H9 (cell line): Measurements from ENCODE around the gene AIMP2. TPM values are rescaled to one million over a fixed set of nuclear protein-coding genes. Genes with fewer than 3 reads are reported as not detected.

ENCODE experiments used
- DNase-seq: peaks from one replicate; pipeline ENCODE4 v3.0.0-alpha.2; 2017
- H2AFZ ChIP-seq: one replicate; pipeline ENCODE4 v1.6.1; 2013; ENCODE audit warnings: mild to moderate bottlenecking, low read length, control low read depth, moderate library complexity
- H2AK5ac ChIP-seq: 2 replicates; pipeline ENCODE4 v1.6.1; 2013; ENCODE audit warnings: low read length, control low read depth, mixed read lengths; ENCODE audit not compliant: insufficient read length
- H2BK120ac ChIP-seq: one replicate; pipeline ENCODE4 v1.6.1; 2013; ENCODE audit warnings: low read depth, mild to moderate bottlenecking, low read length, control low read depth, inconsistent platforms; ENCODE audit not compliant: poor library complexity, severe bottlenecking
- H2BK12ac ChIP-seq: 2 replicates; pipeline ENCODE4 v1.6.1; 2013; ENCODE audit warnings: low read length, control low read depth, mixed read lengths, low read depth; ENCODE audit not compliant: insufficient read length
- H2BK15ac ChIP-seq: 2 replicates; pipeline ENCODE4 v1.6.1; 2013; ENCODE audit warnings: low read depth, low read length, control low read depth
- H2BK20ac ChIP-seq: one replicate; pipeline ENCODE4 v1.6.1; 2013; ENCODE audit warnings: low read depth, mild to moderate bottlenecking, low read length, control low read depth, inconsistent platforms; ENCODE audit not compliant: poor library complexity, severe bottlenecking
- H2BK5ac ChIP-seq: 2 replicates; pipeline ENCODE4 v1.6.1; 2013; ENCODE audit warnings: low read length, control low read depth, mixed read lengths; ENCODE audit not compliant: insufficient read length
- H3K14ac ChIP-seq: 2 replicates; pipeline ENCODE4 v1.6.1; 2013; ENCODE audit warnings: low read length, control low read depth; ENCODE audit not compliant: insufficient read depth
- H3K18ac ChIP-seq: 2 replicates; pipeline ENCODE4 v1.6.1; 2013; ENCODE audit warnings: low read depth, mild to moderate bottlenecking, mixed read lengths, low read length, control low read depth; ENCODE audit not compliant: insufficient read length
- H3K23ac ChIP-seq: 2 replicates; pipeline ENCODE4 v1.6.1; 2013; ENCODE audit warnings: low read length, control low read depth, mixed read lengths, low read depth; ENCODE audit not compliant: insufficient read length
- H3K23me2 ChIP-seq: 2 replicates; pipeline ENCODE4 v1.6.1; 2013; ENCODE audit warnings: low read depth, mild to moderate bottlenecking, mixed read lengths, low read length, control low read depth; ENCODE audit not compliant: insufficient read length, poor library complexity, severe bottlenecking
- H3K27ac ChIP-seq: 2 replicates; pipeline ENCODE4 v1.5.1; 2013; ENCODE audit warnings: low read length, control low read depth, mixed read lengths, low read depth; ENCODE audit not compliant: insufficient read length
- H3K27me3 ChIP-seq: 2 replicates; pipeline ENCODE4 v1.6.1; 2013; ENCODE audit warnings: low read length, control low read depth, inconsistent platforms; ENCODE audit not compliant: insufficient read depth
- H3K4ac ChIP-seq: 2 replicates; pipeline ENCODE4 v1.6.1; 2013; ENCODE audit warnings: low read depth, mild to moderate bottlenecking, control low read depth, inconsistent platforms, low read length, moderate library complexity
- H3K4me1 ChIP-seq: 2 replicates; pipeline ENCODE4 v1.6.1; 2013; ENCODE audit warnings: low read length, control low read depth, inconsistent platforms; ENCODE audit not compliant: insufficient read depth
- H3K4me2 ChIP-seq: 2 replicates; pipeline ENCODE4 v1.6.1; 2013; ENCODE audit warnings: low read length, control low read depth, mixed read lengths; ENCODE audit not compliant: insufficient read length, insufficient read depth
- H3K56ac ChIP-seq: 2 replicates; pipeline ENCODE4 v1.6.1; 2013; ENCODE audit warnings: low read depth, mild to moderate bottlenecking, mixed read lengths, low read length, control low read depth; ENCODE audit not compliant: insufficient read length
- H3K79me1 ChIP-seq: 2 replicates; pipeline ENCODE4 v1.6.1; 2013; ENCODE audit warnings: low read depth, mild to moderate bottlenecking, moderate library complexity, low read length, control low read depth, inconsistent platforms; ENCODE audit not compliant: insufficient read depth, poor library complexity, severe bottlenecking
- H3K79me2 ChIP-seq: 2 replicates; pipeline ENCODE4 v1.6.1; 2013; ENCODE audit warnings: low read length, control low read depth, inconsistent platforms; ENCODE audit not compliant: insufficient read depth
- H3K9ac ChIP-seq: 2 replicates; pipeline ENCODE4 v1.6.1; 2013; ENCODE audit warnings: low read length, control low read depth, mixed read lengths; ENCODE audit not compliant: insufficient read length; ENCODE audit errors: extremely low read depth
- H3K9me3 ChIP-seq: one replicate; pipeline ENCODE4 v1.6.1; 2013; ENCODE audit warnings: low read depth, low read length, inconsistent platforms; ENCODE audit not compliant: control insufficient read depth
- H3T11ph ChIP-seq: one replicate; pipeline ENCODE4 v1.6.1; 2013; ENCODE audit warnings: mild to moderate bottlenecking, low read length, control low read depth, inconsistent platforms
- H4K20me1 ChIP-seq: one replicate; pipeline ENCODE4 v1.6.1; 2013; ENCODE audit not compliant: control insufficient read depth, insufficient read length, insufficient read depth
- H4K5ac ChIP-seq: 2 replicates; pipeline ENCODE4 v1.6.1; 2013; ENCODE audit warnings: low read depth, mild to moderate bottlenecking, mixed read lengths, low read length, control low read depth; ENCODE audit not compliant: insufficient read length
- H4K8ac ChIP-seq: replicated peaks from 2 replicates; pipeline ENCODE4 v1.6.1; 2013; ENCODE audit warnings: low read length, control low read depth, mixed read lengths, low read depth; ENCODE audit not compliant: insufficient read length
- H4K91ac ChIP-seq: 2 replicates; pipeline ENCODE4 v1.6.1; 2013; ENCODE audit warnings: low read depth, mild to moderate bottlenecking, moderate library complexity, mixed read lengths, low read length, control low read depth; ENCODE audit not compliant: insufficient read length
- H3K27ac Mint-ChIP-seq, 3 experiments: 2 replicates in 2 of 3; 3 replicates in 1 of 3; pipeline ENCODE4 v1.8.0; 2020 to 2021; ENCODE audit warnings: mixed read lengths in 3 of 3, mild to moderate bottlenecking in 1 of 3, moderate library complexity in 1 of 3
- H3K27me3 Mint-ChIP-seq: 2 replicates; pipeline ENCODE4 v1.8.0; 2021; ENCODE audit warnings: low read depth, mild to moderate bottlenecking, moderate library complexity, mixed read lengths
- H3K36me3 Mint-ChIP-seq, 3 experiments: 2 replicates in 2 of 3; 3 replicates in 1 of 3; pipeline ENCODE4 v1.8.0; 2020 to 2021; ENCODE audit warnings: low read depth in 3 of 3, mixed read lengths in 3 of 3; ENCODE audit not compliant: insufficient read depth in 1 of 3
- H3K4me1 Mint-ChIP-seq, 2 experiments: 2 replicates each; pipeline ENCODE4 v1.8.0; 2020; ENCODE audit warnings: mixed read lengths in 2 of 2
- H3K4me3 Mint-ChIP-seq, 2 experiments: 2 replicates in 1 of 2; 3 replicates in 1 of 2; pipeline ENCODE4 v1.8.0; 2020 to 2021; ENCODE audit warnings: mild to moderate bottlenecking in 2 of 2, mixed read lengths in 2 of 2, moderate library complexity in 1 of 2
- H3K9me3 Mint-ChIP-seq, 2 experiments: 2 replicates in 1 of 2; 3 replicates in 1 of 2; pipeline ENCODE4 v1.8.0; 2020; ENCODE audit warnings: mild to moderate bottlenecking in 2 of 2, mixed read lengths in 2 of 2, moderate library complexity in 1 of 2
- CTCF ChIP-seq: fragments of 200-600 bp; sonication (generic); conservative IDR thresholded peaks from 3 replicates; pipeline ENCODE4 v1.8.0; 2021; ENCODE audit warnings: antibody characterized with exemption, mild to moderate bottlenecking
- WGBS: extraction: QIAGEN DNeasy Blood & Tissue Kit; methylation state at CpG from one replicate; pipeline ENCODE4 v1.1.7; 2013; ENCODE audit warnings: missing lambda C conversion rate, low lambda C conversion rate, mixed read lengths; ENCODE audit not compliant: insufficient read length; ENCODE audit errors: extremely low coverage; 5-methylcytosine and 5-hydroxymethylcytosine counted together
- total RNA-seq: library from RNA; stranded (reverse); gene quantifications from 2 replicates; pipeline ENCODE4 v1.2.1, GENCODE V29; 2021

Gene AIMP2
- total RNA-seq, 1 experiment from 2014 or later = 78.2 TPM

DNA sequence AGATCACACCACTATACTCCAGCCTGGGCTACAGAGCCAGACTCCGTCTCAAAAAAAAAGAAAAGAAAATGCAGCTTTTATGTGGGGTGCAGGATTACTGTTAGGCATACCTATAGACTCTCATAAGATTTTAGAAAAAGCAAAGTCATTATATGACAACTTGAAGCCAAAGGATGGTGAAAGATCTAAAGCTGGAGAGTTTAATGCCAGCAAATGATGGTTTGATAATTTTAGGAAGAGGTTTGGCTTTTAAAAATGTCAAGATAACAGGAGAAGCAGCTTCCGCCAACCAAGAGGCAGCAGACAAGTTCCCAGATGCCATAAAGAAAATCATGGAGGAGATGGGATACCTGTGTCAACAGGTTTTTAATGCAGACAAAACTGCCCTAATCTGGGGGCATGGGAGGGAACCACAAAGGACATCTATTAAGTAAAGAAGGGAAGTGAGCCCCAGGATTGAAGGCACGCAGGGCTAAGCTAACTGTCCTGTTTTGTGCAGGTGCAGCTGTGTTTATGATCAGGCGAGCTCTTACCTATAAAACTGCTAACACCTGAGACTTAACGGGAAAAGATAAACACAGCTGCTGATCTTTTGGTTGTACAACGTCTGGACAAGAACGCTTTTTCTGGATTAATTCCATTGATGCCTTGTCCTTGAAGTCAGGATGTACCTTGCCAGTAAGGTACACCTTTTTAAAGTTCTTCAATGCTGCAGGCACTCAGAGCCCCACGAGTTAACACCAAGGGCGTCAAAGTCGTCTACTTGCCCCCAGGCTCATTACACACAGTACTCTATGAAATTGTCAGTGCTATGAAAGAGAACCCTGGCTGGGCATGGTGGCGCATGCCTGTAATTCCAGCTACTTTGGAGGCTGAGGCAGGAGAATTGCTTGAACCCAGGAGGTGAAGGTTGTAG is 11.6 kb downstream of the AIMP2 start:
- no peak overlapping the region for H3K23ac ChIP-seq

More for the DNA sequence above, 11.6 kb downstream of the AIMP2 start:
- H2AK5ac ChIP-seq = no peak overlapping the region
- H3K9ac ChIP-seq = no peak overlapping the region
- Mint-ChIP-seq H3K9me3 (no peaks in the 10 kb centered on the region), H3K4me1 (no peaks in the 10 kb centered on the region), H3K36me3 (peaks cover 75 to 98% (median 98%) of the 10 kb centered on the region in 3 experiments), H3K27me3 (no peaks in the 10 kb centered on the region), H3K4me3 (no peak overlapping the region; a peak in 1 of 5 replicates), H3K27ac (peak overlapping the region in 2 of 3 experiments; percentile 13 to 52; a peak in 3 of 7 replicates)
- no peaks in the 10 kb centered on the region for H3K4me1 ChIP-seq
- H3T11ph ChIP-seq = no peak overlapping the region
- H3K4me2 ChIP-seq = no peak overlapping the region
- H3K27me3 ChIP-seq = no peaks in the 10 kb centered on the region
- H3K9me3 ChIP-seq = no peaks in the 10 kb centered on the region
- H3K18ac ChIP-seq = no peak overlapping the region
- no peak overlapping the region for H3K14ac ChIP-seq
- H4K91ac ChIP-seq = no peak overlapping the region
- H4K8ac ChIP-seq = no peak overlapping the region
- no CpG with 5 or more reads among the region's 11 CpGs for WGBS
- no peak overlapping the region for H2BK120ac ChIP-seq
- no peak overlapping the region for H2BK15ac ChIP-seq
- H2BK12ac ChIP-seq = no peak overlapping the region
- no peak overlapping the region for H2AFZ ChIP-seq
- H3K56ac ChIP-seq = no peak overlapping the region
- no peak overlapping the region for H3K4ac ChIP-seq
- H2BK5ac ChIP-seq = no peak overlapping the region
- H3K27ac ChIP-seq = no peak overlapping the region
- no peaks in the 10 kb centered on the region for H3K79me2 ChIP-seq
- no peak overlapping the region for H2BK20ac ChIP-seq
- H4K5ac ChIP-seq = no peak overlapping the region
- H3K79me1 ChIP-seq = no peaks in the 10 kb centered on the region
- no peaks in the 10 kb centered on the region for H4K20me1 ChIP-seq
- no peaks in the 10 kb centered on the region for H3K23me2 ChIP-seq
- DNase-seq = no peak
- no peak for TF ChIP-seq CTCF
